HepG2 (cell line): ENCODE measurements around the gene SMTNL1. TPM values are rescaled to one million over a fixed set of nuclear protein-coding genes. Genes with fewer than 3 reads are reported as not detected.

Experiments
- ATAC-seq: fragments of 200-7000 bp; cut with Tn5 transposase; 3 replicates; pipeline ENCODE4 v1.9.1; 2020; ENCODE audit warnings: mild to moderate bottlenecking, moderate library complexity
- BruUV-seq: library from RNA; stranded (reverse); fragments of 400-500 nt; replicated peaks from 2 replicates; lab custom pipeline; 2021; lab: Mats Ljungman, UMichigan
- CTCF ChIA-PET: fragments of 300-600 bp; formaldehyde crosslinking; extraction: SDS; loops from one replicate; lab custom pipeline; 2021; ENCODE audit warnings: low total read pairs, inconsistent platforms, low intra/inter-chr PET ratio; lab: Yijun Ruan, JAX
- POLR2A ChIA-PET: fragments of 350-600 bp; sonication (Branson Sonifier 250); formaldehyde crosslinking; loops from one replicate; lab custom pipeline; 2020; ENCODE audit warnings: antibody characterized with exemption, inconsistent platforms; lab: Yijun Ruan, JAX
- DNase-seq: peaks from one replicate; pipeline ENCODE4 v3.0.0-alpha.2; 2015; ENCODE audit warnings: low spot score
- FAIRE-seq: peaks from 3 replicates; lab custom pipeline; 2011; peaks lifted over from hg19 to GRCh38; lab: Jason Lieb, UNC
- H2AFZ ChIP-seq: one replicate; pipeline ENCODE4 v1.6.1; 2011; ENCODE audit warnings: low read length, inconsistent platforms
- H3K27ac ChIP-seq: fragments of 300-600 bp; 3 replicates; pipeline ENCODE4 v1.8.0; 2011; ENCODE audit warnings: mixed run types, mild to moderate bottlenecking, mixed read lengths, low read length, inconsistent platforms; ENCODE audit not compliant: insufficient read depth; ENCODE audit errors: extremely low read length
- H3K27me3 ChIP-seq, 2 experiments: fragments of 200-600 bp in 1 of 2; 2 replicates in 1 of 2; 3 replicates in 1 of 2; pipeline versions ENCODE4 v1.6.0 to v1.8.0; 2011; ENCODE audit warnings: low read length in 2 of 2, mild to moderate bottlenecking in 2 of 2, moderate library complexity in 2 of 2, inconsistent platforms in 1 of 2; ENCODE audit not compliant: insufficient read depth in 2 of 2, control insufficient read depth in 1 of 2
- H3K36me3 ChIP-seq, 2 experiments: fragments of 200-600 bp in 1 of 2; replicated peaks in 1 of 2; 2 replicates in 1 of 2; 3 replicates in 1 of 2; pipeline versions ENCODE4 v1.5.1 to v1.8.0; 2011; ENCODE audit warnings: low read length in 2 of 2, inconsistent platforms in 1 of 2; ENCODE audit not compliant: insufficient read depth in 2 of 2, control insufficient read depth in 1 of 2
- H3K4me1 ChIP-seq: 2 replicates; pipeline ENCODE4 v1.5.1; 2012; ENCODE audit warnings: low read length, inconsistent platforms; ENCODE audit not compliant: insufficient read depth
- H3K4me2 ChIP-seq: 2 replicates; pipeline ENCODE4 v1.6.0; 2011; ENCODE audit warnings: low read depth, low read length, inconsistent platforms
- H3K4me3 ChIP-seq, 3 experiments: fragments of 200-600 bp in 1 of 3; sonication (generic), shearing (Covaris generic) in 1 of 3; replicated peaks in 1 of 3; 2 replicates each; pipeline ENCODE4 v1.5.1; 2011 to 2016; ENCODE audit warnings: low read length in 3 of 3, inconsistent platforms in 2 of 3, low read depth in 2 of 3, mild to moderate bottlenecking in 2 of 3, control low read depth in 1 of 3, mixed read lengths in 1 of 3; ENCODE audit not compliant: insufficient read depth in 1 of 3
- H3K79me2 ChIP-seq: one replicate; pipeline ENCODE4 v1.6.1; 2011; ENCODE audit warnings: low read length, inconsistent platforms; ENCODE audit not compliant: insufficient read depth
- H3K9ac ChIP-seq: 2 replicates; pipeline ENCODE4 v1.6.0; 2011; ENCODE audit warnings: mild to moderate bottlenecking, low read depth, low read length, inconsistent platforms; ENCODE audit not compliant: insufficient read depth
- H3K9me3 ChIP-seq: 2 replicates; pipeline ENCODE4 v1.5.1; 2012; ENCODE audit warnings: mild to moderate bottlenecking, low read length
- H4K20me1 ChIP-seq: 2 replicates; pipeline ENCODE4 v1.6.0; 2011; ENCODE audit warnings: inconsistent platforms, mild to moderate bottlenecking, low read length, moderate library complexity; ENCODE audit not compliant: insufficient read depth
- CENPX ChIP-seq: sonication (generic); formaldehyde crosslinking; IDR thresholded peaks from 2 replicates; pipeline ENCODE4 v1.9.0; 2021; ENCODE audit warnings: mild to moderate bottlenecking, missing genetic modification reagents, moderate library complexity
- KLF6 ChIP-seq: IDR thresholded peaks from 2 replicates; pipeline ENCODE4 v1.8.0; 2016; ENCODE audit warnings: missing biosample characterization, missing genetic modification reagents
- MYC ChIP-seq: sonication (generic); formaldehyde crosslinking; IDR thresholded peaks from 2 replicates; pipeline ENCODE4 v1.9.0; 2021; ENCODE audit warnings: missing genetic modification reagents, borderline replicate concordance
- PCBP1 ChIP-seq: fragments of 200-400 bp; formaldehyde crosslinking; IDR thresholded peaks from 2 replicates; pipeline ENCODE4 v1.6.1; 2017; ENCODE audit warnings: mild to moderate bottlenecking, low read depth, low read length, borderline replicate concordance
- RBM22 ChIP-seq: fragments of 200-400 bp; formaldehyde crosslinking; optimal IDR thresholded peaks from 2 replicates; pipeline ENCODE3; 2017; ENCODE audit warnings: mild to moderate bottlenecking, low read length, moderate library complexity
- SETDB1 ChIP-seq: sonication (generic); formaldehyde crosslinking; IDR thresholded peaks from 2 replicates; pipeline ENCODE4 v1.5.1; 2020; ENCODE audit warnings: missing genetic modification reagents, mild to moderate bottlenecking, borderline replicate concordance
- SNRNP70 ChIP-seq: fragments of 200-400 bp; formaldehyde crosslinking; IDR thresholded peaks from 2 replicates; pipeline ENCODE4 v1.6.1; 2017; ENCODE audit warnings: mild to moderate bottlenecking, low read depth, low read length, moderate library complexity
- SRY ChIP-seq: sonication (generic); formaldehyde crosslinking; IDR thresholded peaks from 2 replicates; pipeline ENCODE4 v1.8.0; 2022; ENCODE audit warnings: mild to moderate bottlenecking, missing genetic modification reagents
- TOE1 ChIP-seq: sonication (generic); formaldehyde crosslinking; IDR thresholded peaks from 2 replicates; pipeline ENCODE4 v1.4.0; 2020; ENCODE audit warnings: mild to moderate bottlenecking, missing genetic modification reagents
- ZNF282 ChIP-seq: fragments of 450-650 bp; IDR thresholded peaks from 2 replicates; pipeline ENCODE4 v1.6.1; 2018; ENCODE audit not compliant: partially characterized antibody
- ZNF292 ChIP-seq: sonication (generic); formaldehyde crosslinking; IDR thresholded peaks from 2 replicates; pipeline ENCODE4 v1.8.1; 2022; ENCODE audit warnings: mild to moderate bottlenecking, low read depth, missing genetic modification reagents, borderline replicate concordance
- ZNF687 ChIP-seq: sonication (generic); formaldehyde crosslinking; IDR thresholded peaks from 2 replicates; pipeline ENCODE4 v1.5.1; 2020; ENCODE audit warnings: mild to moderate bottlenecking, missing genetic modification reagents, moderate library complexity
- WGBS: methylation state at CpG from one replicate; pipeline ENCODE4 v1.1.6; 2017; ENCODE audit warnings: low lambda C conversion rate; 5-methylcytosine and 5-hydroxymethylcytosine counted together
- in situ Hi-C: cut with HindIII; loops from 2 replicates; pipeline ENCODE4 v1.10.0; 2017; ENCODE audit warnings: low pct_unique_long_range_greater_than_20kb; ENCODE audit not compliant: extremely low pct_ligation_motif_present
- intact Hi-C: fragments of 100-400 bp; cut with micrococcal nuclease; formaldehyde crosslinking; loops from one replicate; pipeline ENCODE4 v1.10.0; 2022; ENCODE audit not compliant: unreplicated experiment
- polyA plus RNA-seq, 8 experiments: library from polyadenylated mRNA; depleted of rRNA in 3 of 8; stranded (reverse) in 7 of 8; unstranded in 1 of 8; fragments of >200 nt; fragmentation: Illumina TruSeq in 4 of 8; extraction: Trizol in 4 of 8; gene quantifications; 2 replicates each; pipeline versions ENCODE4 v1.2.1 to v1.2.3, GENCODE V29; 2011 to 2016; ENCODE audit warnings: low read depth in 4 of 8, missing spikeins in 1 of 8, mixed read lengths in 1 of 8; ENCODE audit not compliant: insufficient read depth in 1 of 8
- total RNA-seq, 5 experiments: library from RNA; depleted of rRNA; stranded (reverse); fragments of >200 nt; fragmentation: Illumina TruSeq; extraction: Trizol; gene quantifications; 2 replicates each; pipeline ENCODE4 v1.2.3, GENCODE V29; 2016; ENCODE audit warnings: low read depth in 1 of 5
- TF ChIP-seq, protein P1 (sequence below): sonication (generic); formaldehyde crosslinking; IDR thresholded peaks from 2 replicates; pipeline ENCODE4 v1.4.0; 2020; ENCODE audit warnings: mild to moderate bottlenecking, low read depth, missing genetic modification reagents
- TF ChIP-seq, protein P2 (sequence below): sonication (generic); formaldehyde crosslinking; IDR thresholded peaks from 2 replicates; pipeline ENCODE4 v1.9.0; 2021; ENCODE audit warnings: missing genetic modification reagents, borderline replicate concordance

SMTNL1 gene
- total and polyA plus RNA-seq, 2 of the 13 experiments (the other 11 are each of a cell fraction or from before 2014, with no cell fraction given): 0.04 TPM; not detected in 1

DNA sequence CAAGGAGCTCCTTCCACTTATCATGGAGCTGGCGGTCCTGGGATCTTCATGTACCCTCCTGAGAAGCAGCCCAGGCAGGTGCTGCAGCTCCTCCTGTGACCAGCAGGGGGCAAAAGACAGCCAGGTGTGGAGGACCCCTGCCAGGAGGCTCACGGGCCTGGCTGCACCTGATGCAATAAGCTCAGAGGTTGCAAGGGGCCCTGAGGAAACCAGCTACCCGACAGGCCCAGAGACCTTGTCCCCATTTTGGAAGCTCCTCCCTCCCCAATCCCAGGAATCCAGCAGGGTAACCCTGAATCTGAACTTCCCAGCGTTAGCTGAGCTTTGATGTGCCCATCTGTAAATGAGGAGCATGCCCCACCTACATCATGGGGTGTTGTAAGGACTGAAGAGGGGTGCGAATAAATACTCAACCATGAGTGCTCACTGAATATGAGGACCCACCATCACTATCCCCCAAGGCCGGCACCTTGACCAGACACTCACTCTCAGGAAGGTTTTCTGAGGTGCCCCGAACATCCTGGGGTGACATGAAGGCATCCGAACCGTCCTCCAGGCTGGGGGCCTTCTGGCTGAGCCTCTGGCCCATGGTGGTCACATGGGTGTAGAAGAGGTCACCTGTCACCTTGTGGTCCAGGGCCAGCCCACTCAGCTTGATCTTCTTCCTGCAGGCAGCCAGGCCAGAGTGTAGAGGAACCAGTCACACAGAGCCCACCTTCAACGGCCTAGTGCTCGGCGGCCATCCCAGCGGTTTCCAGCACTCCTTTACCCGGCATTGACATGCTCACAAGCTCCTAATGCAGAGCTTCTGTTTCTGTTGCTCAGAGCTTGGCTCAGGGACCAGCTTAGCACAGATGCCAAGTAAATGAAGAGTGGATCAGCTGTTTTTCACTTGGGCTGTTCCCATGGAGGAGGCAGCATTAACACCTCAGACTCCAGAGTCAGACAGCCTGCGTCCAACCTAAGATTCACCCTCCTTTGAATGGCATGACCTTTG is 43.6 kb upstream of the SMTNL1 start (continued):
- TF ChIP-seq SNRNP70 (no peak), SETDB1 (no peak), ZNF292 (CRISPR knock-in tag) (no peak), ZNF282 (no peak)
- TF ChIP-seq, protein P1, sequence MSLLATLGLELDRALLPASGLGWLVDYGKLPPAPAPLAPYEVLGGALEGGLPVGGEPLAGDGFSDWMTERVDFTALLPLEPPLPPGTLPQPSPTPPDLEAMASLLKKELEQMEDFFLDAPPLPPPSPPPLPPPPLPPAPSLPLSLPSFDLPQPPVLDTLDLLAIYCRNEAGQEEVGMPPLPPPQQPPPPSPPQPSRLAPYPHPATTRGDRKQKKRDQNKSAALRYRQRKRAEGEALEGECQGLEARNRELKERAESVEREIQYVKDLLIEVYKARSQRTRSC (CRISPR knock-in tag): no peak

- H3K4me1 ChIP-seq: peaks cover 79% of the 10 kb centered on the region
- H3K27ac ChIP-seq: peak overlapping the region; percentile 97
- TSS peak; percentile 22 for BruUV-seq
- ChIA-PET POLR2A (interaction anchor here (1.8 to 3.1 kb wide), 6 partner anchors 10 to 34 kb away, joined by 10 to 104 read pairs (median 14); partner anchors contain the start of genes SLC43A1 and TIMM10), CTCF (no interaction called here)
- no peak for DNase-seq
- peaks cover 27 to 57% of the 10 kb centered on the region in 2 experiments for H3K36me3 ChIP-seq
- FAIRE-seq: no peak
- no peaks in the 10 kb centered on the region for H3K27me3 ChIP-seq
- H3K4me3 ChIP-seq: no peak overlapping the region
- H3K79me2 ChIP-seq: peaks cover 12% of the 10 kb centered on the region
- H2AFZ ChIP-seq: no peak overlapping the region
- no peaks in the 10 kb centered on the region for H3K9me3 ChIP-seq
- no peak for ATAC-seq
- intact Hi-C loops (no loop called here), in situ Hi-C loops (no loop called here)
- H3K4me2 ChIP-seq: peak overlapping the region; percentile 72; the same call in 1 of the 2 replicates
- WGBS: 80% methylated on average over 9 of the region's 9 CpGs
- no peak overlapping the region for H3K9ac ChIP-seq
- no peaks in the 10 kb centered on the region; the same call in 1 of the 2 replicates for H4K20me1 ChIP-seq
- peak; percentile 0; the same call in 1 of the 2 replicates for TF ChIP-seq KLF6
- no peak for TF ChIP-seq SRY (CRISPR knock-in tag)
- TF ChIP-seq, protein P2, sequence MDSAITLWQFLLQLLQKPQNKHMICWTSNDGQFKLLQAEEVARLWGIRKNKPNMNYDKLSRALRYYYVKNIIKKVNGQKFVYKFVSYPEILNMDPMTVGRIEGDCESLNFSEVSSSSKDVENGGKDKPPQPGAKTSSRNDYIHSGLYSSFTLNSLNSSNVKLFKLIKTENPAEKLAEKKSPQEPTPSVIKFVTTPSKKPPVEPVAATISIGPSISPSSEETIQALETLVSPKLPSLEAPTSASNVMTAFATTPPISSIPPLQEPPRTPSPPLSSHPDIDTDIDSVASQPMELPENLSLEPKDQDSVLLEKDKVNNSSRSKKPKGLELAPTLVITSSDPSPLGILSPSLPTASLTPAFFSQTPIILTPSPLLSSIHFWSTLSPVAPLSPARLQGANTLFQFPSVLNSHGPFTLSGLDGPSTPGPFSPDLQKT (CRISPR knock-in tag): no peak
- TF ChIP-seq MYC: no peak
- TF ChIP-seq CENPX (CRISPR knock-in tag): no peak
- TF ChIP-seq ZNF687 (CRISPR knock-in tag): peak; percentile 11; the same call in 1 of the 2 replicates
- no peak for TF ChIP-seq PCBP1
- TF ChIP-seq TOE1 (CRISPR knock-in tag): no peak
- TF ChIP-seq RBM22: peak; percentile 46
Observed at GRCh38 chr11:57496109-57496820, 41.1 kb upstream of the SMTNL1 start.
